IMR-90 (cell line): ENCODE data around the gene TIA1. TPM values are rescaled to one million over a fixed set of nuclear protein-coding genes. Genes with fewer than 3 reads are reported as not detected.

Experiments used
- ATAC-seq: fragments of 200-7000 bp; cut with Tn5 transposase; 2 replicates; pipeline ENCODE4 v1.9.1; 2020; ENCODE audit warnings: low read depth, mild to moderate bottlenecking, moderate library complexity
- BruUV-seq: library from RNA; stranded (reverse); fragments of 400-500 nt; replicated peaks from 2 replicates; lab custom pipeline; 2021; lab: Mats Ljungman, UMichigan
- CTCF ChIA-PET: fragments of 300-600 bp; formaldehyde crosslinking; extraction: SDS; loops from one replicate; lab custom pipeline; 2021; ENCODE audit warnings: antibody characterized with exemption; lab: Yijun Ruan, JAX
- POLR2A ChIA-PET: fragments of 300-600 bp; sonication (Branson Sonifier 250); formaldehyde crosslinking; loops from one replicate; lab custom pipeline; 2022; ENCODE audit warnings: antibody characterized with exemption; ENCODE audit not compliant: unreplicated experiment; lab: Charles Lee
- DNase-seq: peaks from one replicate; pipeline ENCODE4 v3.0.0; 2013
- H2AFZ ChIP-seq: replicated peaks from 2 replicates; pipeline ENCODE3; 2013; ENCODE audit warnings: low read length, mild to moderate bottlenecking; ENCODE audit not compliant: poor library complexity
- H2AK5ac ChIP-seq: 2 replicates; pipeline ENCODE4 v1.6.1; 2013; ENCODE audit warnings: low read depth, low read length, inconsistent platforms
- H2AK9ac ChIP-seq: replicated peaks from 2 replicates; pipeline ENCODE3; 2013; ENCODE audit warnings: mild to moderate bottlenecking, low read depth, low read length, moderate library complexity; ENCODE audit not compliant: poor library complexity
- H2BK120ac ChIP-seq: 2 replicates; pipeline ENCODE4 v1.6.1; 2013; ENCODE audit warnings: low read depth, low read length, inconsistent platforms
- H2BK15ac ChIP-seq: 3 replicates; pipeline ENCODE4 v1.6.1; 2013; ENCODE audit warnings: low read depth, low read length, inconsistent platforms
- H2BK20ac ChIP-seq: 2 replicates; pipeline ENCODE4 v1.6.1; 2013; ENCODE audit warnings: low read depth, mild to moderate bottlenecking, inconsistent platforms, low read length, moderate library complexity
- H2BK5ac ChIP-seq: 2 replicates; pipeline ENCODE4 v1.6.1; 2013; ENCODE audit warnings: mild to moderate bottlenecking, low read depth, low read length, inconsistent platforms; ENCODE audit not compliant: poor library complexity, severe bottlenecking
- H3K14ac ChIP-seq: replicated peaks from 2 replicates; pipeline ENCODE4 v1.6.1; 2013; ENCODE audit warnings: low read depth, low read length, inconsistent platforms
- H3K18ac ChIP-seq: 2 replicates; pipeline ENCODE4 v1.6.1; 2013; ENCODE audit warnings: low read depth, low read length, control low read depth
- H3K23ac ChIP-seq: 2 replicates; pipeline ENCODE4 v1.6.1; 2013; ENCODE audit warnings: low read depth, low read length, inconsistent platforms
- H3K27ac ChIP-seq: 2 replicates; pipeline ENCODE4 v1.5.1; 2013; ENCODE audit warnings: mild to moderate bottlenecking, control low read depth, low read length; ENCODE audit not compliant: insufficient read depth
- H3K27me3 ChIP-seq: 2 replicates; pipeline ENCODE4 v1.6.1; 2013; ENCODE audit warnings: low read length; ENCODE audit not compliant: control insufficient read depth, insufficient read depth
- H3K36me3 ChIP-seq: 2 replicates; pipeline ENCODE4 v1.6.1; 2013; ENCODE audit warnings: low read length, mixed read lengths; ENCODE audit not compliant: control insufficient read depth, insufficient read depth
- H3K4ac ChIP-seq: 2 replicates; pipeline ENCODE4 v1.6.1; 2013; ENCODE audit warnings: low read depth, low read length, inconsistent platforms
- H3K4me1 ChIP-seq: 2 replicates; pipeline ENCODE4 v1.6.1; 2013; ENCODE audit warnings: low read length, mixed read lengths; ENCODE audit not compliant: control insufficient read depth, insufficient read depth
- H3K4me2 ChIP-seq: 2 replicates; pipeline ENCODE4 v1.6.1; 2013; ENCODE audit warnings: low read depth, mild to moderate bottlenecking, control low read depth, low read length, moderate library complexity
- H3K4me3 ChIP-seq: 2 replicates; pipeline ENCODE4 v1.5.1; 2013; ENCODE audit warnings: low read depth, mild to moderate bottlenecking, control low read depth, low read length, moderate library complexity; ENCODE audit not compliant: insufficient read depth
- H3K56ac ChIP-seq: 2 replicates; pipeline ENCODE4 v1.6.1; 2013; ENCODE audit warnings: low read length, inconsistent platforms; ENCODE audit not compliant: insufficient read depth; ENCODE audit errors: extremely low read depth
- H3K79me1 ChIP-seq, 2 experiments: 2 replicates each; pipeline ENCODE4 v1.6.1; 2013; ENCODE audit warnings: low read length in 2 of 2, inconsistent platforms in 1 of 2, low read depth in 1 of 2
- H3K9ac ChIP-seq: 2 replicates; pipeline ENCODE4 v1.6.1; 2013; ENCODE audit warnings: low read depth, low read length, control low read depth
- H3K9me1 ChIP-seq: 2 replicates; pipeline ENCODE4 v1.6.1; 2013; ENCODE audit warnings: low read length, inconsistent platforms; ENCODE audit not compliant: insufficient read depth
- H3K9me3 ChIP-seq: 2 replicates; pipeline ENCODE4 v1.6.1; 2013; ENCODE audit warnings: low read length; ENCODE audit not compliant: control insufficient read depth, insufficient read depth
- H4K20me1 ChIP-seq: 2 replicates; pipeline ENCODE4 v1.6.1; 2013; ENCODE audit warnings: low read length, inconsistent platforms; ENCODE audit not compliant: insufficient read depth
- H4K5ac ChIP-seq: 2 replicates; pipeline ENCODE4 v1.6.1; 2013; ENCODE audit warnings: mild to moderate bottlenecking, low read depth, low read length, control low read depth
- H4K8ac ChIP-seq, 2 experiments: 2 replicates each; pipeline ENCODE4 v1.6.1; 2013; ENCODE audit warnings: low read depth in 2 of 2, low read length in 2 of 2, control low read depth in 1 of 2, inconsistent platforms in 1 of 2
- H4K91ac ChIP-seq: 2 replicates; pipeline ENCODE4 v1.6.1; 2013; ENCODE audit warnings: low read depth, low read length, inconsistent platforms; ENCODE audit not compliant: insufficient read depth
- BHLHE40 ChIP-seq: fragments of 150-350 bp; IDR thresholded peaks from 2 replicates; pipeline ENCODE4 v1.6.1; 2016; ENCODE audit warnings: mild to moderate bottlenecking, low read depth, low read length
- CEBPB ChIP-seq: IDR thresholded peaks from 2 replicates; pipeline ENCODE4 v1.6.1; 2012; ENCODE audit warnings: low read depth, low read length, improper control_type of control experiment
- CHD1 ChIP-seq: IDR thresholded peaks from 2 replicates; pipeline ENCODE4 v1.6.1; 2012; ENCODE audit warnings: low read depth, low read length, improper control_type of control experiment
- CTCF ChIP-seq: conservative IDR thresholded peaks from 2 replicates; pipeline ENCODE4 v1.5.1; 2012; ENCODE audit warnings: mild to moderate bottlenecking, low read depth, low read length, improper control_type of control experiment
- FOS ChIP-seq: fragments of 150-350 bp; IDR thresholded peaks from 2 replicates; pipeline ENCODE4 v1.6.1; 2016; ENCODE audit warnings: low read depth, low read length
- MAFK ChIP-seq: IDR thresholded peaks from 2 replicates; pipeline ENCODE4 v1.6.1; 2012; ENCODE audit warnings: low read depth, low read length, improper control_type of control experiment
- MAZ ChIP-seq: IDR thresholded peaks from 2 replicates; pipeline ENCODE4 v1.6.1; 2012; ENCODE audit warnings: low read depth, mild to moderate bottlenecking, low read length, improper control_type of control experiment, moderate library complexity, borderline replicate concordance
- MXI1 ChIP-seq: IDR thresholded peaks from 2 replicates; pipeline ENCODE4 v1.6.1; 2012; ENCODE audit warnings: low read depth, mild to moderate bottlenecking, low read length, moderate library complexity, borderline replicate concordance
- NFE2L2 ChIP-seq: fragments of 150-350 bp; IDR thresholded peaks from 2 replicates; pipeline ENCODE4 v1.6.1; 2016; ENCODE audit warnings: low read depth, mild to moderate bottlenecking, low read length
- POLR2A ChIP-seq: IDR thresholded peaks from 2 replicates; pipeline ENCODE4 v1.6.1; 2012; ENCODE audit warnings: mild to moderate bottlenecking, low read depth, low read length
- RAD21 ChIP-seq: IDR thresholded peaks from 2 replicates; pipeline ENCODE4 v1.6.1; 2012; ENCODE audit warnings: low read length, improper control_type of control experiment
- RCOR1 ChIP-seq: IDR thresholded peaks from 2 replicates; pipeline ENCODE4 v1.6.1; 2012; ENCODE audit warnings: mild to moderate bottlenecking, low read length, improper control_type of control experiment; ENCODE audit not compliant: insufficient replicate concordance
- RFX5 ChIP-seq: IDR thresholded peaks from 2 replicates; pipeline ENCODE4 v1.8.0; 2012; ENCODE audit warnings: low read depth, mild to moderate bottlenecking, low read length, moderate library complexity
- SMC3 ChIP-seq: fragments of 150-350 bp; IDR thresholded peaks from 2 replicates; pipeline ENCODE4 v1.6.1; 2016; ENCODE audit warnings: low read depth, mild to moderate bottlenecking, antibody characterized with exemption, low read length, moderate library complexity
- USF2 ChIP-seq: fragments of 150-350 bp; IDR thresholded peaks from 2 replicates; pipeline ENCODE4 v1.6.1; 2017; ENCODE audit warnings: mild to moderate bottlenecking, antibody characterized with exemption, low read length, low read depth
- WGBS, 2 experiments: methylation state at CpG; one replicate each; pipeline versions ENCODE4 v1.1.5 to v1.1.7; 2013; ENCODE audit warnings: missing lambda C conversion rate in 2 of 2; ENCODE audit not compliant: insufficient read length in 1 of 2; ENCODE audit errors: extremely low coverage in 2 of 2; 5-methylcytosine and 5-hydroxymethylcytosine counted together
- dilution Hi-C: fragments of 300-500 bp; cut with HindIII; formaldehyde crosslinking; loops from one replicate; pipeline ENCODE4 v1.14.3; 2018; ENCODE audit warnings: low sequenced_read_pairs; ENCODE audit not compliant: unreplicated experiment
- in situ Hi-C: fragments of 300-500 bp; cut with MboI; formaldehyde crosslinking; loops from 3 replicates; pipeline ENCODE4 v1.14.3; 2019; ENCODE audit warnings: low sequenced_read_pairs, inconsistent platforms, mixed read lengths
- intact Hi-C: fragments of 100-400 bp; cut with micrococcal nuclease; formaldehyde crosslinking; loops from 2 replicates; pipeline ENCODE4 v1.10.0; 2022
- polyA plus RNA-seq, 3 experiments: library from polyadenylated mRNA; depleted of rRNA; stranded (reverse); fragments of >200 nt; gene quantifications; 2 replicates each; pipeline ENCODE4 v1.2.3, GENCODE V29; 2012; ENCODE audit warnings: low replicate concordance in 1 of 3
- total RNA-seq: library from RNA; depleted of rRNA; stranded (reverse); fragments of >200 nt; gene quantifications from 2 replicates; pipeline ENCODE4 v1.2.3, GENCODE V29; 2012

TIA1 gene
- total and polyA plus RNA-seq, 2 of the 4 experiments (the other 2 are of a cell fraction): 72.7 to 103 TPM

- POLR2A ChIA-PET: no interaction called here
- Histone ChIP-seq H3K4me1 (peaks cover 6% of the 10 kb centered on the region), H3K23ac (no peak overlapping the region), H2BK20ac (no peak overlapping the region), H3K9me1 (peaks cover 6% of the 10 kb centered on the region; the same call in 1 of the 2 replicates), H3K4me3 (no peak overlapping the region), H3K56ac (no peak overlapping the region), H4K91ac (no peak overlapping the region), H2BK15ac (no peak overlapping the region), H3K27me3 (no peaks in the 10 kb centered on the region), H3K9ac (no peak overlapping the region), H2BK5ac (no peak overlapping the region), H3K36me3 (peaks cover 7% of the 10 kb centered on the region; the same call in 1 of the 2 replicates), H3K4ac (no peak overlapping the region), H4K8ac (no peak overlapping the region), H3K18ac (no peak overlapping the region), H3K4me2 (no peak overlapping the region), H3K27ac (no peak overlapping the region), H4K5ac (no peak overlapping the region), H3K14ac (no peak overlapping the region), H2AK9ac (no peak overlapping the region), H2AFZ (no peak overlapping the region), H2AK5ac (no peak overlapping the region), H3K79me1 (peaks cover 0 to 43% of the 10 kb centered on the region in 2 experiments; a peak in 3 of 4 replicates), H2BK120ac (no peak overlapping the region), H4K20me1 (peaks cover 79% of the 10 kb centered on the region), H3K9me3 (no peaks in the 10 kb centered on the region)
- ATAC-seq: no peak
- no peak for DNase-seq
- no TSS peak for BruUV-seq
- dilution Hi-C loops (no loop called here), in situ Hi-C loops (loop anchor here (25.0 kb wide), 1 partner anchor 328 kb away; the partner anchor contains the start of gene MXD1), intact Hi-C loops (no loop called here)
- no CpG with 5 or more reads among the region's 3 CpGs for WGBS, 2 experiments
- no peak for TF ChIP-seq MAZ
- TF ChIP-seq BHLHE40: no peak
- TF ChIP-seq MXI1: no peak
- TF ChIP-seq POLR2A: no peak
- no peak for TF ChIP-seq RCOR1
- no peak for TF ChIP-seq CTCF
- no peak for TF ChIP-seq USF2
- no peak for TF ChIP-seq CEBPB
- no peak for TF ChIP-seq CHD1
- no peak for TF ChIP-seq NFE2L2
- TF ChIP-seq RFX5: no peak
- no peak for TF ChIP-seq RAD21
- no peak for TF ChIP-seq MAFK
- no peak for TF ChIP-seq FOS
- no peak for TF ChIP-seq SMC3
- CTCF ChIA-PET: no interaction called here
Measured at GRCh38 chr2:70240599-70240998, 7.8 kb downstream of the TIA1 start.
